NCI-H2227 (cell line): Measurements from ENCODE around the gene CEP104.
"Not testable (repeated sequence)": the region's sequence is repeated elsewhere in the genome, so short reads cannot be mapped to it uniquely, and the experiment has no call there.

ENCODE experiments used
- DNase-seq: peaks from one replicate; lab custom pipeline; 2025; ENCODE audit not compliant: unreplicated experiment; lab: John Stamatoyannopoulos, UW

Gene CEP104

GRCh38 chr1:3803905-3804626, 52.9 kb downstream of the CEP104 start:
- DNase-seq: no peak

GRCh38 chr1:3800795-3801194, 56.2 kb downstream of the CEP104 start:
- not testable (repeated sequence) for DNase-seq

DNA sequence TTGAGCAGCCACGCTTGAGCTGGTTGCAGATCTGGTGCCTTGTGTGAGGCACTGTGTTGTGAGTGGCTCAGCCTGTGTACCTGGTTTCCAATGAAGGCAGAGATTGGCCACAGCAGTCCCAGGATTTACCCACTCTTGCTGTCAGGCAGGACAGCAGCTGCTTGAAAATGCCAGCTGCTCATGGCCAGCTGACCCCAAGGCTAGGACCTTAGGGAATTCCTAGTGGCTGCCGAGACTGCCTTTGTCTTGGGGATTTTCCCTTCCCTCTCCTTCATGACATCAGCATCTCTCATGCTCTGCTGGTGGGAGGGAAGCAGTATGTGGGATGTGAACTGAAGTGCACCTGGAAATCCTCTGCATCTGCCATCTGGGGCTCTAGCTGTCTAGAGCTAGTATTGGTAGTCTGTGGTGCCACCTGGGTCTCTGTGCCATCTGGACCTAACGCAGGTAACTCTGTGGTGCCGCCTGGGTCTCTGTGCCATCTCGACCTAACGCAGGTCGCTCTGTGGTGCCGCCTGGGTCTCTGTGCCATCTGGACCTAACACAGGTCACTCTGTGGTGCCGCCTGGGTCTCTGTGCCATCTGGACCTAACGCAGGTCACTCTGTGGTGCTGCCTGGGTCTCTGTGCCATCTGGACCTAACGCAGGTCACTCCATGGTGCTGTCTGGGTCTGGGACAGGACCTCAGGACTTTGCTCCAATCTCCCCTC, 56.9 kb downstream of the CEP104 start:
- DNase-seq: no peak

DNA sequence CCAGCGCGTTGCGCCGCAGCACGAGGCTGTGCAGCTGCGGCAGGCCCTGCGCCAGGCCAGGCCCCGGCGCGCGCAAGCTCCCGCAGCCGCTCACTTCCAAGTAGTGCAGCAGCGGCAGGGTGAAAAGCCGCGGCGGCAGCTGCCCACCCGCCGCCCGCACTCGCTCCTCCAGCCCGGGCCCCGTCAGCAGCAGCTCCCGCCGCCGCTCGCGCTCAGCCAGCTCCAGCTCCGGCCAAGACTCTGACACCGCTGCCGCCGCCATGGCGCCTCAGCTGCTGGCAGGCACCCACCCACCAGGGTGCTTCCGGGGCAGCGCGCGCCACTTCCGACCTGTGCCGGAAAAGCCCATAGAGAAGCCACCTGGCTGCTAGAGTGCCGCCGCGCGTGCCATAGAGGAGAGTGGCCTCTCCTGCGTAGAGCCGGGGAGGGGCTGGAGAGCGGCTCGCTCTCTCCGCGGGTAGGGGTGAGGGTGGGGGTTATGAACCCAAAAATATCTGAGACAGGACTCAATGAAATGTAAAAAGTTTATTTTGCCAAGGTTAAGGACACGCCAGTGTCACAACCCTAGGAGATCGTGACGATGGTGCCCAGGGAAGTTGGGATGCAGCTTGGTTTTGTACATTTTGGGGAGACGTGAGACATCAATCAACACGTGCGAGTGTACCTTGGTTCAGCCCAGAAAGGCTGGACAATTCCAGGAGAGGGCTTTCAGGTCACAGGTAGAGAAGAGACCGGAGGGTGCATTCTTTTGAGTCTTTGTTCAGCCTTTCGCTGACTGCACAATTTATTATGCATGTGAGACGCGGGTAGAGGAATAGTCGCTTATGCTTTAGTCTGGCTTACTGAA, 60.6 kb downstream of the CEP104 start, which contains the start of gene LRRC47:
TSS of gene LRRC47 (minus strand) at position 284 of the 847 bp plus-strand sequence. CDS start at position 262, 22 bp downstream.
- DNase-seq: peak; percentile 94

GRCh38 chr1:3795453-3796214, 61.4 kb downstream of the CEP104 start:
- DNase-seq: no peak

DNA sequence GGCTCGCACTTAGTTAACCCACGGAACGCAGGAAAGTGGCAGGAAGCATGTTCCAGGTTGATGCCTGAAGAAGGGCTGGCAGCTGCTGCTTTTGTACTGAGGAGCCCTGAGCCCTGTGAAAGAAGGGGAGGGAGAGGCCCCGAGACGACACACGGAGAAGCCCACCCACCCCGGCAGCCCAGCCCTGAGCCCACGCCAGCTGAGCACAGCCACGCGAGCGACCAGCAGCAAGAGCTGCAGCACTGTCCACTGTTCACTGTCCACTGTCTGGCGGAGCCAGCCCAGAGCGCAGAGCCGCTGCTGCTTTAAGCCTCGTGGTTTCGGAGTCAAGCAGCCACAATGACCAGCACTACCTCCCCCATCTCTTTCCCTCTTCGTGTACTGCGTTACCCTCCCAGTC, 66.1 kb downstream of the CEP104 start:
- DNase-seq: no peak

DNA sequence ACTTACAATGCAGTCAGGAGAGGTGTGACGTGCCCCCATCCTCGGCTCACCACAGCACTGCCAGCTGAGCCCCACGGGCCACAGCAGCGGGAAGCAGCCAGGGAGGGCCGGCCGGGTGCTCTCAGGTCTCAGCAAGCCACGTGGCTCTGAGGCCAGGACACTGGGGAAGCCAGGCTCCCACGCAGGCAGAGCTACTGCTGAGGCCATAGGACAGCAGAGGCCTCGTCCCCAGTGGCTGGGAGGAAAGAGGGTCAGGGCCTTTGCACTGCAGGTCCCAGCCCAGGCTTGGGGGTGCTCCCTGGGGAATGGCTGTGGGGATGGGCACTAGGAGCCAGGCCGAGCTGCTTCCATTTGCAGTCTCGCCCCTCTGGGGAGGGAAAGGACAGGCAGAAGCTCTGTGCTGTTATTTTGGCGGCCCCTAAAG, 66.5 kb downstream of the CEP104 start:
- DNase-seq: no peak

DNA sequence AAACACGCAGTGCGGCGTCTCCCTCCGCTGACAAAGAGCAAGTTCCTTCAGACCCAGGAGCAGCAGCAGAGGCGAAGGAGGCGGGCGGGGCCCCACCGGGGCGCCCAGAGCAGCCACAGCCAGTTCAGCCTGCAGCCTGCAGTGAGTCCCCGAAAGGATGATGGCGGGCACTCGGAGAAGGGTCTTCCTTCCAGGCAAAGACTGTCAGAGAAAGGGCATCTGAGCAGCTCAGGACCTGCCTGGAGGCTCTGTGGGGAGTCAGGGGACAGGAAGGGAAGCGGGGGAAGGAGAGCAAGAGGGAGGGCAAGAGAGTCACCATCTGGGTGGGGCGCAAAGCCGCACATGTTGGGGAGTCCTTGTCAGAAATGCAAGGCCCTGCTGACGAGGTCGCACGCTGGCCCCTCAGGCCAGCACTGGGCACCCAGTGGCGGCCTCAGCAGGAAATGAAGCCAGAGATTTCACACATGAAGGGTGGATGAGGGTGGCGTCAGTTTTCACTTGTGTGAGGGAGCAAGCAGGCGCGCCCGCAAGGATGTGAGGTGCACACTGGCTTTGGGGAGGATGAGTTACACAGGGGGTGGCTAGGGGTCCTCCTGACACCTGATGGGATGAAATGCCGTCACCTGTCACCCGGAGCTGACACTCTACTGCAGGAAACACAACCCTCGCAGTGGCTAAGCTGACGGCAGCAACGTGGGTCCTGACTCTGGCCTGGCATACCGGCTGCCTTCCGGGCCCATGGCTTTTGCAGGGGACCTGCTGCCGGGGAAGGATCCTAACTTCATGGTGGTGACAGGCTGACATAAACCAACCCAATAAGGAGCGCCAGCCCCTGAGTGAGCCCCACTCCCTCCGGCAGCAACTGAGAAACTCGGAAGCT, 67.3 kb downstream of the CEP104 start:
- no peak for DNase-seq

GRCh38 chr1:3788756-3789420, 68.1 kb downstream of the CEP104 start:
- DNase-seq: no peak

DNA sequence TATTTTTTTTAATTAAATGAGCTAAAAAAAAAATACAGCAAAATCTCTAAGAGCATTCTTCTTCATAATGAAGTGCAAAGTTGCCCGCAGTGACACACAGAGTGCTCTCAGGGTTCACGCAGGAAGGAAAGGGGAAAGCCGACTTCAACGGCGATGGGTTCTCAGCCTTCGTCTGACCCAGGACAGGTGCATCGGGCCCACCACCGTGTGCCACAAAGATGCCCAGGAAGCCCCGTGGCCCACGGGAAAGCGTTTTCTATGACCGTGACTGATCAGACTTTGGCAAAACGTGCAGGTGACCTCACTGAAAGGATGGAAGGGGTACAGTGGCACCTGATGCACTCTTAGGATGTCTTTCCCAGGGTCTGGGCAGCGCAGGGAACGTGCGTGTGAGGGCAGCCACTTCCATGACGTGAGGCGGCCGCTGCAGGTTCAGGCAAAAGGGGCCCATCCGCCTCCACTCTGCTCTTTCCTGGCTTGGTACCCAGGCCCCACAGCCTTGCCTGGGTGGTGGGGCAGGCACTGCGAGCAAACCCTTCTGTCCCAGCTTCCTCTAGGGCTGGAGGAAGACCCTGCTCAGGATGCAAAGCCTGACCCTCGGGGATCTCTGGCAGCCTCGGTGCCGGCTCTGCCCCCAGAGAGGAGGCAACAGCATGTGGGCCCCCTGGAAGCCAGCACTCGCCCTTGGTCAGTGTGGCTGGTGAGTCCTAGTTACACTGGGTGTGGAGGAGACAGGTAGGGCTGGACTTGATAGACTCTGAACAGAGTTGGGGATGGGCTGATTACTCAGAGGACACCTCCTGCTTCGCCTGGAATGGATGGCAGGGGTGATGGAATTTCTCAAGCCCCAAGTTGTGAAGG, 69.0 kb downstream of the CEP104 start:
- DNase-seq: no peak

GRCh38 chr1:3787349-3787715, 69.7 kb downstream of the CEP104 start:
- DNase-seq: no peak

GRCh38 chr1:3786468-3787348, 70.3 kb downstream of the CEP104 start:
- no peak for DNase-seq

DNA sequence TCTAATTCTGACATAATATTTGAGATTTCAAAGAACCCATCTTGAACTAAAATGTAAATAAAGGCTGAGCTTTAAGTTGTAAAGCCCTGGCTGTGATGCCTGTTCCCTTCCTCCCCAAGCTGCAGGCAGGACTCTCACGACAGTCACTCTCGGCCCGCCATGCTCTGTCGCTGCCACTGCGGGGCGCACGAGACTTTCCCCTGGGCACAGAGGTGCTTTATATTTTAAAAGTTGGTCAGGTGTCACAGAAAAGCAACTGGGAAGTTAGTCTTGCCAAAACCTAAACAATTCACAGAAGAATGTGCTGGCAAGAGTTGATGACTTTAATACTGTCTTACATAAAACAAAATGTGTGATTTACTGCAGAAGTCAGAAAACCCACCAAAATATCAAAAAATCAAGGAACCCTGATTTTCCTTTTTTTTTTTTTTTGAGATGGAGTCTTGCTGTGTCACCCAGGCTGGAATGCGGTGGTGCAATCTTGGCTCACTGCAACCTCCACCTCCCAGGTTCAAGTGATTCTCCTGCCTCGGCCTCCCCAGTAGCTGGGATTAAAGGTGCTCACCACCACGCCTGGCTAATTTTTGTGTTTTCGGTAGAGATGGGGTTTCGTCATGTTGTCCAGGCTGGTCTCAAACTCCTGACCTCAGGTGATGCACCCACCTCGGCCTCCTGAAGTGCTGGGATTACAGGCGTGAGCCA, 71.4 kb downstream of the CEP104 start:
- no peak for DNase-seq

DNA sequence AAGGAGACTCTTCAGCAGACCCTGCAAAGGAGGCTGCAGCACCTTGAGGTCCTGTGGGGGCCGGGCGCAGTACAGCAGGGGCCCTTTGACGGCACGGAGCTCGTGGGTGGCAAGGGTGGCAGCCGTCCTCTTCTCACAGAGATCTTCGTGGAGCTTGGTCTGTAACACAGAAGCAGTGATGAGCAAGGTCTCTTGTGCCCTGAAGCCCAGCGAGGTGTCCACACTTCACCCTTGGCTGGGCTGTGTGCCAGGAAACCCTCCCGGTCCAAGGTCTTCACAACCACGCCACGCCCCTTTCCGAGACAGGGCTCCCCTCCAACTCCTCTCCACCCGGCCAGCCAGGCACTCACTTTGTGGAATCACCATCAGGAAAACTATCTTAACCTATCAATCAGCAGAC, 72.0 kb downstream of the CEP104 start:
- DNase-seq: no peak

- DNase-seq: no peak
Measured at GRCh38 chr1:3783651-3784474, 73.1 kb downstream of the CEP104 start.

GRCh38 chr1:3780901-3781300, 76.1 kb downstream of the CEP104 start:
- no peak for DNase-seq
